Adrenal gland (tissue), 5 donors: ENCODE results near the gene ZC3H7A.

Experiments
- POLR2A ChIP-seq, 2 donors: fragments of 450-650 bp; IDR thresholded peaks; one replicate each; pipeline ENCODE4 v1.6.1; 2017; ENCODE audit warnings: antibody characterized with exemption in 2 of 2, mild to moderate bottlenecking in 2 of 2, moderate library complexity in 1 of 2
- TF ChIP-seq, protein P1 (sequence below), 6 experiments: fragments of 450-650 bp in 4 of 6; fragments of 200-600 bp in 2 of 6; sonication (generic) in 1 of 6; IDR thresholded peaks; 1 replicate in 5 of 6; 2 replicates in 1 of 6; pipeline versions ENCODE4 v1.5.1 to v1.8.0; 2016 to 2021; ENCODE audit warnings: antibody characterized with exemption in 6 of 6, mild to moderate bottlenecking in 2 of 6, moderate library complexity in 1 of 6
- donor health status: DM: no; HTN: no; CAD: no.

GRCh38 chr16:11806721-11807120, 9.7 kb upstream of the ZC3H7A start:
- TF ChIP-seq, protein P1, sequence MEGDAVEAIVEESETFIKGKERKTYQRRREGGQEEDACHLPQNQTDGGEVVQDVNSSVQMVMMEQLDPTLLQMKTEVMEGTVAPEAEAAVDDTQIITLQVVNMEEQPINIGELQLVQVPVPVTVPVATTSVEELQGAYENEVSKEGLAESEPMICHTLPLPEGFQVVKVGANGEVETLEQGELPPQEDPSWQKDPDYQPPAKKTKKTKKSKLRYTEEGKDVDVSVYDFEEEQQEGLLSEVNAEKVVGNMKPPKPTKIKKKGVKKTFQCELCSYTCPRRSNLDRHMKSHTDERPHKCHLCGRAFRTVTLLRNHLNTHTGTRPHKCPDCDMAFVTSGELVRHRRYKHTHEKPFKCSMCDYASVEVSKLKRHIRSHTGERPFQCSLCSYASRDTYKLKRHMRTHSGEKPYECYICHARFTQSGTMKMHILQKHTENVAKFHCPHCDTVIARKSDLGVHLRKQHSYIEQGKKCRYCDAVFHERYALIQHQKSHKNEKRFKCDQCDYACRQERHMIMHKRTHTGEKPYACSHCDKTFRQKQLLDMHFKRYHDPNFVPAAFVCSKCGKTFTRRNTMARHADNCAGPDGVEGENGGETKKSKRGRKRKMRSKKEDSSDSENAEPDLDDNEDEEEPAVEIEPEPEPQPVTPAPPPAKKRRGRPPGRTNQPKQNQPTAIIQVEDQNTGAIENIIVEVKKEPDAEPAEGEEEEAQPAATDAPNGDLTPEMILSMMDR (IDR thresholded peaks at IDR 0.05): no peak
- TF ChIP-seq POLR2A (IDR thresholded peaks at IDR 0.05): no peak
